HepG2 (cell line): ENCODE measurements around the gene AUTS2. TPM values are rescaled to one million over a fixed set of nuclear protein-coding genes. Genes with fewer than 3 reads are reported as not detected.

Experiments used
- ATAC-seq: fragments of 200-7000 bp; cut with Tn5 transposase; 3 replicates; pipeline ENCODE4 v1.9.1; 2020; ENCODE audit warnings: mild to moderate bottlenecking, moderate library complexity
- BruUV-seq: library from RNA; stranded (reverse); fragments of 400-500 nt; replicated peaks from 2 replicates; lab custom pipeline; 2021; lab: Mats Ljungman, UMichigan
- CTCF ChIA-PET: fragments of 300-600 bp; formaldehyde crosslinking; extraction: SDS; loops from one replicate; lab custom pipeline; 2021; ENCODE audit warnings: low total read pairs, inconsistent platforms, low intra/inter-chr PET ratio; lab: Yijun Ruan, JAX
- POLR2A ChIA-PET: fragments of 350-600 bp; sonication (Branson Sonifier 250); formaldehyde crosslinking; loops from one replicate; lab custom pipeline; 2020; ENCODE audit warnings: antibody characterized with exemption, inconsistent platforms; lab: Yijun Ruan, JAX
- DNase-seq: peaks from one replicate; pipeline ENCODE4 v3.0.0-alpha.2; 2015; ENCODE audit warnings: low spot score
- FAIRE-seq: peaks from 3 replicates; lab custom pipeline; 2011; peaks lifted over from hg19 to GRCh38; lab: Jason Lieb, UNC
- H2AFZ ChIP-seq: one replicate; pipeline ENCODE4 v1.6.1; 2011; ENCODE audit warnings: low read length, inconsistent platforms
- H3K27ac ChIP-seq: fragments of 300-600 bp; 3 replicates; pipeline ENCODE4 v1.8.0; 2011; ENCODE audit warnings: mixed run types, mild to moderate bottlenecking, mixed read lengths, low read length, inconsistent platforms; ENCODE audit not compliant: insufficient read depth; ENCODE audit errors: extremely low read length
- H3K27me3 ChIP-seq, 2 experiments: fragments of 200-600 bp in 1 of 2; 2 replicates in 1 of 2; 3 replicates in 1 of 2; pipeline versions ENCODE4 v1.6.0 to v1.8.0; 2011; ENCODE audit warnings: low read length in 2 of 2, mild to moderate bottlenecking in 2 of 2, moderate library complexity in 2 of 2, inconsistent platforms in 1 of 2; ENCODE audit not compliant: insufficient read depth in 2 of 2, control insufficient read depth in 1 of 2
- H3K36me3 ChIP-seq, 2 experiments: fragments of 200-600 bp in 1 of 2; replicated peaks in 1 of 2; 2 replicates in 1 of 2; 3 replicates in 1 of 2; pipeline versions ENCODE4 v1.5.1 to v1.8.0; 2011; ENCODE audit warnings: low read length in 2 of 2, inconsistent platforms in 1 of 2; ENCODE audit not compliant: insufficient read depth in 2 of 2, control insufficient read depth in 1 of 2
- H3K4me1 ChIP-seq: 2 replicates; pipeline ENCODE4 v1.5.1; 2012; ENCODE audit warnings: low read length, inconsistent platforms; ENCODE audit not compliant: insufficient read depth
- H3K4me2 ChIP-seq: 2 replicates; pipeline ENCODE4 v1.6.0; 2011; ENCODE audit warnings: low read depth, low read length, inconsistent platforms
- H3K4me3 ChIP-seq, 3 experiments: fragments of 200-600 bp in 1 of 3; sonication (generic), shearing (Covaris generic) in 1 of 3; replicated peaks in 1 of 3; 2 replicates each; pipeline ENCODE4 v1.5.1; 2011 to 2016; ENCODE audit warnings: low read length in 3 of 3, inconsistent platforms in 2 of 3, low read depth in 2 of 3, mild to moderate bottlenecking in 2 of 3, control low read depth in 1 of 3, mixed read lengths in 1 of 3; ENCODE audit not compliant: insufficient read depth in 1 of 3
- H3K79me2 ChIP-seq: one replicate; pipeline ENCODE4 v1.6.1; 2011; ENCODE audit warnings: low read length, inconsistent platforms; ENCODE audit not compliant: insufficient read depth
- H3K9ac ChIP-seq: 2 replicates; pipeline ENCODE4 v1.6.0; 2011; ENCODE audit warnings: mild to moderate bottlenecking, low read depth, low read length, inconsistent platforms; ENCODE audit not compliant: insufficient read depth
- H3K9me3 ChIP-seq: 2 replicates; pipeline ENCODE4 v1.5.1; 2012; ENCODE audit warnings: mild to moderate bottlenecking, low read length
- H4K20me1 ChIP-seq: 2 replicates; pipeline ENCODE4 v1.6.0; 2011; ENCODE audit warnings: inconsistent platforms, mild to moderate bottlenecking, low read length, moderate library complexity; ENCODE audit not compliant: insufficient read depth
- GFI1 ChIP-seq: sonication (generic); formaldehyde crosslinking; IDR thresholded peaks from 2 replicates; pipeline ENCODE4 v1.5.0; 2020; ENCODE audit warnings: missing genetic modification reagents, mild to moderate bottlenecking, borderline replicate concordance
- HHEX ChIP-seq: IDR thresholded peaks from 2 replicates; pipeline ENCODE4 v1.6.1; 2016; ENCODE audit warnings: control low read depth
- PPARG ChIP-seq: conservative IDR thresholded peaks from 2 replicates; pipeline ENCODE4 v1.6.1; 2016; ENCODE audit warnings: missing biosample characterization, missing genetic modification reagents
- TEF ChIP-seq: sonication (generic); formaldehyde crosslinking; IDR thresholded peaks from 2 replicates; pipeline ENCODE4 v1.5.0; 2020; ENCODE audit warnings: missing genetic modification reagents
- ZBTB34 ChIP-seq: sonication (generic); formaldehyde crosslinking; IDR thresholded peaks from 2 replicates; pipeline ENCODE4 v1.8.0; 2022; ENCODE audit warnings: mild to moderate bottlenecking, missing genetic modification reagents
- ZFX ChIP-seq: sonication (generic); formaldehyde crosslinking; IDR thresholded peaks from 2 replicates; pipeline ENCODE4 v1.4.0; 2020; ENCODE audit warnings: mild to moderate bottlenecking, low read depth, missing genetic modification reagents, moderate library complexity
- ZNF543 ChIP-seq: sonication (generic); formaldehyde crosslinking; IDR thresholded peaks from 2 replicates; pipeline ENCODE4 v1.4.0; 2020; ENCODE audit warnings: mild to moderate bottlenecking, missing genetic modification reagents
- ZNF780A ChIP-seq: sonication (generic); formaldehyde crosslinking; IDR thresholded peaks from 2 replicates; pipeline ENCODE4 v1.8.0; 2022; ENCODE audit warnings: mild to moderate bottlenecking, missing genetic modification reagents, moderate library complexity
- ZNF879 ChIP-seq: sonication (generic); formaldehyde crosslinking; IDR thresholded peaks from 2 replicates; pipeline ENCODE4 v1.8.1; 2023; ENCODE audit warnings: missing genetic modification reagents
- WGBS: methylation state at CpG from one replicate; pipeline ENCODE4 v1.1.6; 2017; ENCODE audit warnings: low lambda C conversion rate; 5-methylcytosine and 5-hydroxymethylcytosine counted together
- in situ Hi-C: cut with HindIII; loops from 2 replicates; pipeline ENCODE4 v1.10.0; 2017; ENCODE audit warnings: low pct_unique_long_range_greater_than_20kb; ENCODE audit not compliant: extremely low pct_ligation_motif_present
- intact Hi-C: fragments of 100-400 bp; cut with micrococcal nuclease; formaldehyde crosslinking; loops from one replicate; pipeline ENCODE4 v1.10.0; 2022; ENCODE audit not compliant: unreplicated experiment
- polyA plus RNA-seq, 8 experiments: library from polyadenylated mRNA; depleted of rRNA in 3 of 8; stranded (reverse) in 7 of 8; unstranded in 1 of 8; fragments of >200 nt; fragmentation: Illumina TruSeq in 4 of 8; extraction: Trizol in 4 of 8; gene quantifications; 2 replicates each; pipeline versions ENCODE4 v1.2.1 to v1.2.3, GENCODE V29; 2011 to 2016; ENCODE audit warnings: low read depth in 4 of 8, missing spikeins in 1 of 8, mixed read lengths in 1 of 8; ENCODE audit not compliant: insufficient read depth in 1 of 8
- total RNA-seq, 5 experiments: library from RNA; depleted of rRNA; stranded (reverse); fragments of >200 nt; fragmentation: Illumina TruSeq; extraction: Trizol; gene quantifications; 2 replicates each; pipeline ENCODE4 v1.2.3, GENCODE V29; 2016; ENCODE audit warnings: low read depth in 1 of 5

AUTS2 gene
- total and polyA plus RNA-seq, 2 of the 13 experiments (the other 11 are each of a cell fraction or from before 2014, with no cell fraction given), result 0.38 TPM; not detected in 1

DNA sequence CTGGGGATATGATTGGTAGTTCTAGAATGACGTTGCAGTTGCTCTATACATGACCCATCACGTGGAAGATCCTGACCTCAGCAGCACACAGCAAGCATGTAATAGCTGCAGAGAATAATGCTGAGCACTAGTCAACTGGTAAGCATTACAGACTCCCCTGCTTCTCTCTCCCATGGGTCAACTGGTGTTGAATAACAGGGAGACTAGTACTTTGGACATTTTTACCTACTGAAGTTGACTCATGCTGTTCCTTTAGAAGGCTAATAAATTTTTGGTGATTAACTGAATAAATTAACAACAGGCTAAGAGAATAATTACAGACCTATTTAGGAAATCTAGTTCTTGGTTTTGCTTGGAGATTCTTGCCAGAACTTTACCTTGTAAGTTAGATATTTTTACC is 234.1 kb downstream of the AUTS2 start (continued):
- no peak for TF ChIP-seq ZBTB34 (CRISPR knock-in tag)
- no peak for TF ChIP-seq ZNF780A
- no peak for TF ChIP-seq HHEX (CRISPR knock-in tag)
- no peak for TF ChIP-seq ZFX (CRISPR knock-in tag)
- no peak for TF ChIP-seq ZNF543 (CRISPR knock-in tag)
- no peak for TF ChIP-seq ZNF879 (CRISPR knock-in tag)

GRCh38 chr7:69833964-69834363 is 235.7 kb downstream of the AUTS2 start:
- TF ChIP-seq GFI1, result no peak
- TF ChIP-seq TEF, result no peak
- TF ChIP-seq PPARG, result no peak
- ChIA-PET CTCF (no interaction called here), POLR2A (no interaction called here)
- FAIRE-seq (no peak), DNase-seq (no peak), ATAC-seq (no peak)
- no TSS peak for BruUV-seq
- no peak overlapping the region for H3K4me2 ChIP-seq
- H3K9me3 ChIP-seq, result no peaks in the 10 kb centered on the region
- H3K79me2 ChIP-seq, result no peaks in the 10 kb centered on the region
- no peak overlapping the region for H3K27ac ChIP-seq
- H4K20me1 ChIP-seq, result no peaks in the 10 kb centered on the region
- 23% methylated on average over 6 of the region's 6 CpGs for WGBS
- no peak overlapping the region for H3K4me3 ChIP-seq
- no peaks in the 10 kb centered on the region for H3K36me3 ChIP-seq
- H2AFZ ChIP-seq, result no peak overlapping the region
- H3K9ac ChIP-seq, result no peak overlapping the region
- no peaks in the 10 kb centered on the region for H3K4me1 ChIP-seq
- intact Hi-C loops (no loop called here), in situ Hi-C loops (no loop called here)
- H3K27me3 ChIP-seq, result no peaks in the 10 kb centered on the region
